Measurements from ENCODE around the gene PDE10A.

- TF ChIP-seq REST (IDR thresholded peaks at IDR 0.05; ENCODE audit: insufficient replicate concordance, low read depth) (no peak), CTCF (IDR thresholded peaks at IDR 0.05; ENCODE audit: insufficient read depth, low read length) (no peak), POLR2AphosphoS5 (IDR thresholded peaks at IDR 0.05; ENCODE audit: low read depth) (no peak)
Measured at GRCh38 chr6:165643015-165643414, 20.0 kb downstream of the PDE10A start.

All from HL-60 (cell line).